Activated T-helper 17 cell treated with anti-CD3 and anti-CD28 coated beads, Interleukin-2, amount 50 U/mL, for 72 hours (primary cell): ENCODE results near the gene KNCN. TPM values are rescaled to one million over a fixed set of nuclear protein-coding genes. Genes with fewer than 3 reads are reported as not detected.

ENCODE experiments used
- ATAC-seq: fragments of 150-1000 bp; cut with Tn5 transposase; replicated peaks from 2 replicates; pipeline ENCODE4 v1.10.0; 2021; ENCODE audit warnings: mild to moderate bottlenecking, moderate library complexity
- H3K27ac Mint-ChIP-seq: one replicate; pipeline ENCODE4 v1.8.0; 2022; ENCODE audit warnings: mixed read lengths
- H3K27me3 Mint-ChIP-seq: one replicate; pipeline ENCODE4 v1.8.0; 2022; ENCODE audit warnings: mixed read lengths
- H3K36me3 Mint-ChIP-seq: one replicate; pipeline ENCODE4 v1.8.0; 2022; ENCODE audit warnings: low read depth, mild to moderate bottlenecking, mixed read lengths
- H3K4me1 Mint-ChIP-seq: one replicate; pipeline ENCODE4 v1.8.0; 2022; ENCODE audit warnings: mixed read lengths
- H3K4me3 Mint-ChIP-seq: one replicate; pipeline ENCODE4 v1.8.0; 2022; ENCODE audit warnings: mild to moderate bottlenecking, mixed read lengths
- H3K9me3 Mint-ChIP-seq: one replicate; pipeline ENCODE4 v1.8.0; 2022; ENCODE audit warnings: mixed read lengths
- total RNA-seq, 2 donors: library from RNA; stranded (reverse); gene quantifications; one replicate each; pipeline ENCODE4 v1.2.3, GENCODE V29; 2022

KNCN gene
- not detected for total RNA-seq

DNA sequence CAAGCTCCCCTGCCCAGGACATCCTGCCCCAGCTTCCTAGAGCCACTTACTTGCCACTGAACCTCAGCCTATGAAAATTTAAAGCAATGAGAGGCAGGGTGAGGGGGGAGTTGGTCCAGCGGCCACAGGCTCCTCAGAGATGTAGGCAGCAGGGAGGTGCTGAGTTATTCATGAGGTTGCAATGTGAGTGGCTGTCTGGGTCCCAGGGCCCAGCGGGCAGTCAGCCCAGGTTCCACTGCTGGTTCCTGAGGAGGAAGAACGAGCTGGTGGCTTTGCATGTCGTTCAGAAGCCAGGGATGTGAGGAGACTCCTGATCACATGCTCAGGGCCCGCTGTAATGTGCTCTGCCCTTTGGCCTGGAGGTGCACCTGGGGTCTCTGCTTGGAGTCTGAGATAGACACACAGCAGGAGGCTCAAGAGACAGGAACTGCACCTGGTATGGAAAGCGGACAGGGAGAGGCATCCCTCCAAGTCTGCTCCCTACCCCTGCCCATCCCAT, at the start of gene KNCN:
Gene KNCN, minus strand, starts transcription at position 51 of the 499 bp plus-strand sequence. CDS start 432 bp downstream, outside the sequence.
- peaks cover 2% of the 10 kb centered on the region for H3K27me3 Mint-ChIP-seq
- peak within 1 kb of the TSS; percentile 65 for H3K27ac Mint-ChIP-seq
- H3K4me3 Mint-ChIP-seq: no peak within 1 kb of the TSS
- H3K36me3 Mint-ChIP-seq: no peaks in the 10 kb centered on the region
- peaks cover 15% of the 10 kb centered on the region for H3K4me1 Mint-ChIP-seq
- H3K9me3 Mint-ChIP-seq: no peaks in the 10 kb centered on the region
- no peak for ATAC-seq

GRCh38 chr1:46599059-46599970, 47.9 kb upstream of the KNCN start:
- no peak for ATAC-seq
- Mint-ChIP-seq H3K4me1 (peaks cover 53% of the 10 kb centered on the region), H3K27me3 (no peaks in the 10 kb centered on the region), H3K36me3 (peaks cover 20% of the 10 kb centered on the region), H3K9me3 (no peaks in the 10 kb centered on the region), H3K4me3 (peak overlapping the region; percentile 5), H3K27ac (peak overlapping the region; percentile 48)

- Mint-ChIP-seq H3K36me3 (peaks cover 44% of the 10 kb centered on the region), H3K4me3 (no peak overlapping the region), H3K9me3 (no peaks in the 10 kb centered on the region), H3K4me1 (peaks cover 60% of the 10 kb centered on the region), H3K27me3 (no peaks in the 10 kb centered on the region), H3K27ac (peak overlapping the region; percentile 36)
- ATAC-seq: no peak
Measured at GRCh38 chr1:46596846-46597245, 45.4 kb upstream of the KNCN start.

DNA sequence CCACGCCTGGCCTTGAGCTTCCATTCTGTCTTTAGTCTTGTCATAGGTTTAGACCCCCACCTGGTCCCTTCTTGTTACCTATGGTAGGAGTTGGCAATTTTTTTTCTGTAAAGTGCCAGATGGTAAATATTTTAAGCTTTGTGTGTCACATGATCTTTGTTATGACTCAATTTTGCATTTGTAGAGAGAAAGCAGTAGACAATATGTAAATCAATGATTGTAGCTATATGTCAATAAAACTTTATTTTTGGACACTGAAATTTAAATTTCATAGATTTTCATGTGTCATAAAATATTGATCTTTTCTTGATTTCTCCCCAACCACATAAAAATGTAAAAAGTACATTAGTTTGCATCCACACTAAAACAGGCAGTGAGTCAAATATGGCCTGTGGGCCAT, 44.6 kb upstream of the KNCN start:
- Mint-ChIP-seq H3K27me3 (no peaks in the 10 kb centered on the region), H3K4me3 (peak overlapping the region; percentile 50)
- no peak for ATAC-seq

DNA sequence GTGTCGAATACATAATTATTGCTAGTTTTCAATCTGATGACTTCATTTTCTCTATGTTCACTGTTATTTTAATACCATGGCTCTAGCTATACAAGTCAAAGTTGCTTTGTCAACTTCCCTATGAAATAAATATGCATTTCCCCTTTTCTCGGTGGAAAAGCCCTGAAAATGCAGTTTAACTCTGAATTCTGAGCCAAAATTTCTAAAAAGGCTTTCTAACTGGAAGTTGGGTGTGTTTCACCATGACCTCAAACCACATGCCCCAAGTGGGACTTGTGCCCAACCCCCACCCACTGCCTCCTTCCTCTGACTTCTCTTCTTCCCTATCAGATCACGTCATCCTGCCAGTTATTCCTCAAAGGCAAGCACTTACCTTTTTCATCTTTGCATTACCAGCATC, 43.7 kb upstream of the KNCN start:
- no peaks in the 10 kb centered on the region for H3K9me3 Mint-ChIP-seq
- H3K4me3 Mint-ChIP-seq: peak overlapping the region; percentile 50
- peaks cover 57% of the 10 kb centered on the region for H3K36me3 Mint-ChIP-seq
- H3K4me1 Mint-ChIP-seq: peaks cover 49% of the 10 kb centered on the region
- peak; percentile 44 for ATAC-seq
- H3K27me3 Mint-ChIP-seq: no peaks in the 10 kb centered on the region
- peak overlapping the region; percentile 71 for H3K27ac Mint-ChIP-seq

More for the DNA sequence above, 44.6 kb upstream of the KNCN start:
- H3K9me3 Mint-ChIP-seq: no peaks in the 10 kb centered on the region
- peak overlapping the region; percentile 71 for H3K27ac Mint-ChIP-seq
- H3K4me1 Mint-ChIP-seq: peaks cover 54% of the 10 kb centered on the region
- peaks cover 53% of the 10 kb centered on the region for H3K36me3 Mint-ChIP-seq

- no peak overlapping the region for H3K27ac Mint-ChIP-seq
- no peaks in the 10 kb centered on the region for H3K27me3 Mint-ChIP-seq
- H3K4me1 Mint-ChIP-seq: peaks cover 44% of the 10 kb centered on the region
- H3K9me3 Mint-ChIP-seq: no peaks in the 10 kb centered on the region
- peak overlapping the region; percentile 50 for H3K4me3 Mint-ChIP-seq
- peaks cover 67% of the 10 kb centered on the region for H3K36me3 Mint-ChIP-seq
- no peak for ATAC-seq
Measured at GRCh38 chr1:46594063-46594462, 42.6 kb upstream of the KNCN start.

DNA sequence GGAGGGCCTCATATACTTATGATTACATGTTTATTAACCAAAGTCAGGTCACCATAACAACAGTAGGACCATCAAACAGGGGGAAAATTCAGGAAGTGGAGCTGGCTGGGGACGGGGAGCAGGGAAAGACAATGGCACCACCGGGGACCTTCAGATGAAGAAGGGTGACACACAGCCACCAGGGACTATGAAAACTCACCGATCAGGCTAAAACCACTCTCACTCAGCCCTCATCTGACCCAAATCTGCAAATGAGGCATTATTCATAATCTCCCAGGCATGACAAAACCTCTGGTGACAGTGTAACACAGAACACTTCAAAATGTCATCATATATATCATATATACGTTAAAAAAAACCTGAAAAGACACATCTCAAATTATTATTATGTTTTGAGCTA, 41.4 kb upstream of the KNCN start:
- Mint-ChIP-seq H3K4me1 (peaks cover 37% of the 10 kb centered on the region), H3K4me3 (no peak overlapping the region), H3K9me3 (no peaks in the 10 kb centered on the region), H3K27ac (no peak overlapping the region), H3K27me3 (no peaks in the 10 kb centered on the region), H3K36me3 (peaks cover 71% of the 10 kb centered on the region)
- ATAC-seq: peak; percentile 59

DNA sequence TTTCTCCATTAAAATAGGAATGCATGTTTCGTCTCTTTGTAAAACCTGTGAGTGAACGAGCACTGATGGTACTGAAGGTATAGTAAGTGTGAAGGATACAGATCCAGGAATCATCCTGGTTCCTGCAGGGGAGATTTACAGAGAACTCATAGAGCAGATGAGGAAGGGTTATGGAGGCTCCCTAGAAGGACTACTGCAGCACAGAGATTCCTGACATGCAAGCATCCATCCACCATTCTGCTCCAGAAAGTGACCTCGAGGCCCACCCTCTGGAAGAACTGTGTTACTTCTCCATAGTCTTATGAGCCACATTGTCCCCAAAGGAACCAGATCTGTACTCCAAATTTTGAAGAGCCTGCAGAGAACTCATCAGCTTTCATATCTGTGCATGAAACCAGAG, 38.1 kb upstream of the KNCN start:
- no peak for ATAC-seq
- Mint-ChIP-seq H3K4me1 (peaks cover 16% of the 10 kb centered on the region), H3K36me3 (peaks cover 88% of the 10 kb centered on the region), H3K4me3 (no peak overlapping the region), H3K27me3 (no peaks in the 10 kb centered on the region), H3K9me3 (no peaks in the 10 kb centered on the region), H3K27ac (peak overlapping the region; percentile 51)

GRCh38 chr1:46587069-46587468, 35.6 kb upstream of the KNCN start:
- Mint-ChIP-seq H3K4me1 (peaks cover 11% of the 10 kb centered on the region), H3K4me3 (no peak overlapping the region), H3K9me3 (no peaks in the 10 kb centered on the region), H3K27me3 (no peaks in the 10 kb centered on the region), H3K27ac (no peak overlapping the region), H3K36me3 (peaks cover 89% of the 10 kb centered on the region)
- no peak for ATAC-seq

DNA sequence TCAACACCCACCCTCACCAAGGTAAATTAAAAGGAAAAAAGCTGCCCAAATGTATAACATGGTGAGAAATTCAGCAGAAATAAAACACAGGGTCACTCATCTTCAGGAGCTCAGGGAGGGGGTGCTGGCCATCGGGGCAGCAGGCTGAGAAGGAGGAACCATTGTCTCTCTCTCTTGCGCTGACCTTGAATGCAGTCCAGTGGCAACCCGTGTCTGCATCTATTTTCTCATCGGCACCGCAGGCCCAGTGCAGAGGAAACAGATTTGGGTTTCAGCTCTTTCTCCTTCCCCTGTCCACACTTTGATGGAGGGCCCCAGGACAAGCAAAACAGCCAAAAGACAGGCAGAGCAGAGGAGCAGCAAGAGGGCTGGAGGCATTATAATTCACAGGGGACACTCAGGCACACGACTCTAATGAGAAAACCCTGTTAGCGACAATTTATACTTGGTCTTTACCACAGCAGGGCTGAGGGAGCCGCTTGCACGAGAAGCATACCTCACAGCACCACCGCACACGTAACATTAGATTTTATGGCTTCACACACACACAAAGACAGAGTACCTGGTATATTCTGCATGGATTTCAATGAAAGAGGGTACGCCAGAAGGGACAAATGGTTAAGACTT, 34.0 kb upstream of the KNCN start:
- no peaks in the 10 kb centered on the region for H3K9me3 Mint-ChIP-seq
- H3K4me1 Mint-ChIP-seq: peaks cover 25% of the 10 kb centered on the region
- ATAC-seq: no peak
- H3K4me3 Mint-ChIP-seq: no peak overlapping the region
- no peaks in the 10 kb centered on the region for H3K27me3 Mint-ChIP-seq
- peaks cover 86% of the 10 kb centered on the region for H3K36me3 Mint-ChIP-seq
- H3K27ac Mint-ChIP-seq: no peak overlapping the region

DNA sequence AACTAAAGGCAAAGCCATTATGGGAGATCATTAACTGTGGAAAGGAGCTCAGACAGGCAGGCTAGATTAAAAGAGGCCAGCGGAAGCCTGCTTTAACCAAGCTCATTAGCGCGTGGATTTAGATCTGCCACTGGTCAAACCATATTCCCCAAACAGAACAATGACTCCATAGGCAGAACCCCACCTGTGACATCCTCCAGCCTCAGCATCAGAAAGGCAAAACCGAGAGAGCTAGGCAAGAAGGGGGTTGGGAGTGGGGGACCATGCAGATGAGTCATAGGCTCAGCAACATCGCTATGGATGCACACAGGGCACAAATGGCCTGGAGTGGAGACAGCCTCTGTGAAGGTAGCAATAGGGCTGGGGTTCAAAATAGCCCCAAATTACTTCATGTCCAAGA, 32.0 kb upstream of the KNCN start:
- Mint-ChIP-seq H3K27me3 (no peaks in the 10 kb centered on the region), H3K9me3 (no peaks in the 10 kb centered on the region), H3K4me1 (peaks cover 21% of the 10 kb centered on the region), H3K36me3 (peaks cover 84% of the 10 kb centered on the region), H3K4me3 (peak overlapping the region; percentile 71), H3K27ac (peak overlapping the region; percentile 85)
- no peak for ATAC-seq

GRCh38 chr1:46582972-46583371, 31.5 kb upstream of the KNCN start:
- peaks cover 89% of the 10 kb centered on the region for H3K36me3 Mint-ChIP-seq
- H3K27ac Mint-ChIP-seq: peak overlapping the region; percentile 85
- H3K27me3 Mint-ChIP-seq: no peaks in the 10 kb centered on the region
- H3K9me3 Mint-ChIP-seq: no peaks in the 10 kb centered on the region
- ATAC-seq: no peak
- peak overlapping the region; percentile 71 for H3K4me3 Mint-ChIP-seq
- H3K4me1 Mint-ChIP-seq: peaks cover 21% of the 10 kb centered on the region

GRCh38 chr1:46581681-46582455, 30.4 kb upstream of the KNCN start:
- peaks cover 84% of the 10 kb centered on the region for H3K36me3 Mint-ChIP-seq
- no peaks in the 10 kb centered on the region for H3K27me3 Mint-ChIP-seq
- no peaks in the 10 kb centered on the region for H3K9me3 Mint-ChIP-seq
- H3K27ac Mint-ChIP-seq: peak overlapping the region; percentile 85
- peak overlapping the region; percentile 71 for H3K4me3 Mint-ChIP-seq
- peaks cover 21% of the 10 kb centered on the region for H3K4me1 Mint-ChIP-seq
- ATAC-seq: peak; percentile 97
